HG03457 (cell line): ENCODE measurements around the gene SMARCE1.

Experiments
- ATAC-seq: cut with Tn5 transposase; IDR thresholded peaks from one replicate; pipeline ENCODE4 v1.9.1; 2021; ENCODE audit warnings: moderate number of reproducible peaks; ENCODE audit not compliant: unreplicated experiment

SMARCE1 gene

DNA sequence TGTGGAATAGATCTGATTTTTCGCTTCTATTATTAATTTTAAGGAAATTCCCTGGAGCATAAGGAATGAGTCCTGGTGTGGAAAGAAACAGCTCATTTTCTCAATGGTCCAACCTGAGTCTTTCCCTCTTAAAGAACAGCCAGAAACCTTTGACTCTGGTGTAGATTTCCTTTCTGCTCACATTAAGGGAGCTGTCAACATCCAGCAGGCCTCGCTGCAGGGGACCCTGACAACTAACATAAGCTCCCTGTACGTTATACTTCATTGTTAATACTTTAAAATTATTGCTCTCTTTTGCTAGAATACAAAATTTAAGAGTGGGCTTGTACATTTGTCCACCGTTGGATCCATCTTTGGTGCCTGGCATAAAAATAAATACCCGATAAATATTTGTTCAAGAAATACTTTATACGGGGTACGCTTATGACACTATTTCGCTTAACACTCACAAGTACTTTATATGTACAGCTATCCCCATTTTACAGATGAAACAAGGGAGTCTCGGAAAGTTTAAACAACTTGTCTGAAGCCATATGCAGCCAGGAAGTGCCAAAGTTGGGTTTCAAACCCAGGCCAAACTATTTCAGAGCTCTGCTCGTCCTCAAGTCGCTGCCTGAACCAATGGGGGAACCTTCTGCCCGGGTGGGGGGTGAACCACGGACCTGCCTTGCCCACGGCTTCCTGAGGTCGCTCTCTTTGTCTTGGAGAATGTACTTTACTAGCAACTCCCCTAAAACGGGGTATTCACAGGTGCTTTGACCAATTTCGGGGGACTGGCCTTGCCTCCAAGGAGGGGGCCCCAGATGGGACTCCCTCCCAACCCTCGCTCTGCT is 611 bp downstream of the SMARCE1 start:
- no peak for ATAC-seq

DNA sequence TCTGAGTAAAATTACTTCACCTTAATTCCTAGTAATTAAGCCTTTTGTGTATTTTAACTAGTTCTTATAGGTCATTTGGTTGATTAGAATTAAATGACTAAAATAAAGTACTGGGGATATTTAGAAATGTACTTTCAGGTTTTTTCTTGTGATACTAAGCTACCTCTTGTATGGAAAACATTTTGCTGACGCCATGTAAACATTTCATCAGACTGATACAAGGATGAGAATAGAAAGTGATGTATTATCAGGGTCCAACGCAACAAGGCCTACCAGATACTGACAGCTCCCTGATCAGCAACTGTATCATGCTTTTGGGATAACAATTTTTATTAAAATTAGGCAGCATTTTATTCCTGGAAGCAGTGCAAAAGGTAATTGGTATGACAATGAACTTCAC is 1.7 kb downstream of the SMARCE1 start:
- ATAC-seq = no peak

DNA sequence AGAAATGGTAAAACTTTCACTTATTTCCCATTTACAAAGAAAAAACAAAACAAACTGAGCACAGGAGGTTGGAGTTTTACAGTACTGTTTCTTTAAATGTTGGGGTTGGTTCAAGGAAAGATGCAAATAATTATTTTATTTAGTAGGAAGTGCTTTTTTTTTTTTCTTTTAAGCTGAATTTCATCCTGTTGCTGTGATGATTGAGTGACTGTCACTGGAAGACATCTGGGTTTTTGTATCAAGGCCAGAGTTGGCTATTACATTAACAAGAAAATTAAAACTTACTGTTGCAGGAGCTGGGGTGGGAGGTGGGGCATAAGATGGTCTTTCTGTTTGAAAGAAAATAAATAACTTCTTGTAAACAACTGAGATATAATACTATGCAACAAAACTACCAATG is 2.3 kb downstream of the SMARCE1 start:
- ATAC-seq = no peak

DNA sequence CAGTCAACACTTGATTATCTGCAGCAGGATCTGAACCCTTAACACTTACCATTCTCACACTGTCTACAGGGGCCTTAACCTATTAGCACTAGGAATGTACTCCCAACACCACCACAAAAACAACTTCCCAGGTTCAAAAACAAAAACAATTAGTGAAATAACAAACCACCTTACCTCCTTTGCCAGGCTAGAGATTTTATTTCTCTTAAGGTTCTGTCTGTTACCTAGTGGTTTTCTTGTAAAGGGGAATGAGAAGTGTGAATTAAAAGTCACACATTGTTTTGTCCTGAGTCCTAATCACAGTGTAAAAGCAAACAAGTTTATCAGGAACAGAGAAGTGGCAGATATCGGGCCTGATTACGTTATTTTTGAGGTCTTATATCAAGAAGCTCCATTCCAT is 9.7 kb downstream of the SMARCE1 start:
- no peak for ATAC-seq

DNA sequence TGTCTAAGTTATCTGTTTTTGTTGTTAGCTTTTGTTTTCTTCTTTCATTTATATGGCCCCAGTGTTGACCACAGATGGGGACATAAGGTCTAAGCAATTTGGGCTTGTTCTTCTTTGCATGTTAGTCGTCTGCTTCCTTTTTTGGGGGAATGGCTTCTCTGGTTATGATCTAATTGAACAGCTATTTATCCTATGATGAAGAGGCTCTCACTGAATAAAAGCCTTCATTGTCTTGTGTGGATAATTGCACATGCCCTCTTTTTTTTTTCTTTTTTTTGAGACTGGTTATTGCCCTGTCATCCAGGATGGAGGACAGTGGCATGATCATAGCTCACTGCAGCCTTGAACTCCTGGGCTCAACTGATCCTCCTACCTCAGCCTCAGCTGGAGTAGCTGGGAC is 13.7 kb downstream of the SMARCE1 start:
- no peak for ATAC-seq

DNA sequence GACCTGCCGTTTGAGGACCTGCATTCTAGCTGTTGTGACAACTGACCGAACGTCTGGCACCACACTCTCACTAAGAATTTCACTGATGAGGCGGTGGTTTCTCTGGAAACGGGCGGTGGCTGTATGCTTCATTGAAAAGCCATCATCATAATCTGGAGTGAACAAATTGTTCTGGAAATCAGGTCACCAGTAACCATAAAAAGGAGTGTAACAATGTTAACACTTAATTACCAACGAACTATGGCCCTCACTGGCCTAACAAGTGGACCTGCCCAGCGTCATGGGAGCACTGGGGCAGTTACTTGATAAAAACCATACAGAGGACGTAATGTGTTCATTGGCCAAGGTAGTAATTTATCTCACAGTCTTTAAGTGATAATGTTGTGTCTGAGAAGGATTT is 15.4 kb downstream of the SMARCE1 start:
- ATAC-seq = no peak

DNA sequence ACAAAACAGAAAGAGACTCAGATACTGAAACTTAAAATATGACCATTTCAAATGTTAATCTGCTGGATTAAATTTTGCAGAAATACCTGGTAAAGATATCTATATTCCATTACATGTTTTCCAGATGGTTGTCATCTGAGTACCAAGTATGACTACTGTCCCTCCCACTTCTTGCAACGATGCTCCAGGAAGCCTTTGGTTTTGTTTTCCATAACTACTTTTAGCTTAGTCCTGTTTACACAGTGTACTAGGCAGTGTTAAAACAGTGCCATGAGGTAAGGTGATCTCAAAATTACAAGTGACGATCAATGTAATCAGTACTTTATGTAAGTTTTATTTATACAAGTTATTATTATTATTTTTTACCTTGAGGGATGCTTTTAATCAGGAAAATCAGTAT is 17.8 kb downstream of the SMARCE1 start:
- ATAC-seq = no peak

DNA sequence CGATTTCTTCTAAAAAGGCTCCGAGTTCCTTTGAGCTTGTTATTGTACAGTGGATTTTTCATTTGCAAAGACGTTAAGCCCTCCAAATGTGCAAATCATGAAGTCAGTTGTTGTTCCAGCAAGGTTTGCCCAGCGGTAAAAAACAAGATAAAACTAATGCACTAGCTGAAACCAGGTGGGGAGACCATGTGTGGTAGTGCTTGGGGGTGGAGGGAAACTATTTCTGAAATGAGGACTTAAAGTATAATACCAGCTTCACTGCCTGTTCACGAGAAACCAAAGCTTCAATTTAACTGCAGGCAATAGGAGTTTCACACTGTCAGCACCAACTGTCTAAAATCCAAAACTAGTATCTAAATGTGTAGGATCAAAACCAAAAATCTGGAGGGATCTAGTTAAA is 22.3 kb downstream of the SMARCE1 start:
- no peak for ATAC-seq

DNA sequence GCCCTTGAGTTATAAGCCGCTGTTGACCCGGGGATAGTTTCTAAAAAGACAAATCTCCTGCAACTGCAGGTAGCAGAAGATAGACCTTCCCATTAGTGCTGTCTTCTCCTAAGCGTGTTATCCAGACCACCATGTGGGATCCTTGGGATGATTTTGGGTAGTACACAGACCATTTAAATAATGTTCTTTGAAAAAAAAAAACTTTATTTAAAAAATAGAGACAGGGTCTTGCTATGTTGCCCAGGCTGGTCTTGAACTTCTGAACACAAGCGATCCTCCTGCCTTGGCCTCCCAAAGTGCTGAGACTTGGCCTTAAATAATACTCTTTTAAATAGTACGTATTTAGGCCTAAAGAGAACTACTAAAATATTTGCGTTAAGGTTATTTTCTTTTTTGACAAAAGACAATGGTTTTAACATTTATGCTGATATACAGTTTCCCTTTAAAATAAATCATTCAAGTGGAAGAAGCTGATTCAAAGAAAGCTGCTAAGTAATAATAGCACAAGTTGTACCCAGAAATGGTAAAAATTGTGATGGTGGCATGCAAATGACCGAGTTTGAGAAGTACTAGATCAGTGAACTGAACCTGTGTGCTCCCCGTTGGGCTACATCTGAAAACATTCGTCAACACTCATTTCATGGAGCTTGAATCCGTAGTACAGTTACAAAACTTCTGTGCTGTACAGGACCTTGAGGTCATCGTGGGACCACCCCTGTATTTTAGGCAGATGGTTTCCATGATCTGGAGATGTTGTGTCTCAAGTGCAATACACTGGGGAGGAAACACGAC is 24.0 kb downstream of the SMARCE1 start:
- ATAC-seq = no peak

DNA sequence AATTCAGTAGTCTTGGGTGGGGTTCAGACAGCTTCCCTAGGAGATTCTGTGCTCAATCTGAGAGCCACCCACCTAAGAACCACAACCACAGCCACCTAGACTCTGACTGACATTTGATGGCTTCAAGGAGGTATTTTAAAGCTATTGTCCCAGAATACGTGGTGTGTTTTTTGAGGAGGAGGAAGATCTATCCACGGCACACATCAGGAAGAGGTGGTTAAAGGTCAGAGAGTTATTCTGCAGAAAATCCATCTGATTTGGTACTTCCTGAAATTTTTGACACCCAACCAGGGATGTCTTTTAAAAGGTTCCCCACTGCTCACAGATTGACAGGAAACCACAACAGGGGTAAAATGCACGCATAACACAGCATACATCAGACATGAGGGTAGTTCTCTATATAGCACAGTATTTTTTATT is 25.1 kb downstream of the SMARCE1 start:
- ATAC-seq = no peak

DNA sequence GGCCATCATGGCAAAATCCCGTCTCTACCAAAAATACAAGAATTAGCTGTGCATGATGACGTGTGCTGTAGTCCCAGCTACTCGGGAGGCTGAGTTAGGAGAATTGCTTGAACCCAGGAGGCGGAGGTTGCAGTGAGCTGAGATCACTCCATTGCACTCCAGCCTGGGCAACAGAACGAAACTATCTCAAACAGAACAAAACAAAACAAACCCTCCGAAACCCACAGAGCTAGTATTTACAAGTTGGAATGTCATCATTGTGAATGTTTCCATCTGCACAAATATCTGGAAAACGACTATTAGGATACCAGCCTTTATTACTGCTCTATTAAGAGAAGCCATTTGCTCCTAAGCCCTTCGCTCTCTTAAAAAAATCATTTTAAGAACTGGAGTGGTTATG is 26.0 kb downstream of the SMARCE1 start:
- ATAC-seq = no peak

DNA sequence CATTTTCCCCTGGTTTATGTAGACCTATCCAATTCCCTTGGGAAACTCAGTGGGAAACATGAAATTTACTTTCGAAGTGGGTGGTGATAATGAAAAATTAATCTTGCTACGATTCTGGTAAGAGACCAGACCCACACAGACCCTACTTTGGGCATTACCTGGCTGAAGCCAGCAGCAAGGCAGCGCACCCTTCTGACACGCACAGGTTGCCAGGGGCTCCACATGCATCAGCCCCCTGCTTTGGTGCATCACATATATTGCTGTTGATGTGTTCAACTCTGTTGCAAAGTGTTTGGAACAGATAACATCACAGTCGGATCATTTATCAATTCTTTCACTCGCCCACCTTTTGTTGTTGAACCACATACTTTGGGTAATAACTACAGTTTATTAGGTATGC is 26.6 kb downstream of the SMARCE1 start:
- ATAC-seq = no peak

DNA sequence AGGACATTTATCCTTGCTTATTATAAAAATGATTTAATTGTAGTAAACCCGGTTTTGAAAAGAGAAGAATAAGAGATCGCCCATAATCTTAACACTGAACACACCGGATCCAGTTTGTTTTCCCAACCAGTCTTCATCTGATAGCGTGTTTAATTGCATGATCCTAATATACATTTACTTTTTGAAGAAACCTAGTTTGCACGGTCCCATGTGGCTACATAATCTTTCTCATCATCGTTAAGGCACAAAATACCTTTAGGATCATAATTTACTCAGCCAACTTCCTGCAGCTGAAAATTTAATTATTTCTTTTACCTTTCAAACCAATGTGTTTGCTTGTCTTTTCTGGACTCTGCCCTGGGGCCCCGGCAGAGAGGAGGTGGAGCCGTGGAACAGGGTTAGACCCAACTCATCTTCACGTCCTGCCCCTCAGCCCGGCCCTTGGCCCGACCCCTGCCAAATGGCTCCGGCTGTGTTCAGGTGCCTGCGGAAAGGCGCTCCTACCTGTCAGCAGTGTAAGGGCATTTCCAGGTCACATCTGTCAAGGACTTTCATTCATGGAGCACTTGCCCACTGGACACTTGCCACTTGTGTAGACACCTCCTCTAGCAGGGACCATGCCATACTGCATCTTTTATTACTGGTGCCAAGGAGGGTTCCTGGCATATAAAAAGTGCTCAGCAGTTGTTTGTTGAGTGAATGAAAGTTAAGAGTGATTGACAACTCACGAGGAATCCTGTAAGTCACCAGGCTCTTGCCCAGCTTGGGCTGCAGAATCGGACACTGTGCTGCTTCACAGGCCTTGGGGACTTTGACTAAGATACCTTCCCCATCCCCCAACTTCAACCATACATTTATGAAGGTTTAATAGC is 28.6 kb downstream of the SMARCE1 start:
- ATAC-seq = no peak

DNA sequence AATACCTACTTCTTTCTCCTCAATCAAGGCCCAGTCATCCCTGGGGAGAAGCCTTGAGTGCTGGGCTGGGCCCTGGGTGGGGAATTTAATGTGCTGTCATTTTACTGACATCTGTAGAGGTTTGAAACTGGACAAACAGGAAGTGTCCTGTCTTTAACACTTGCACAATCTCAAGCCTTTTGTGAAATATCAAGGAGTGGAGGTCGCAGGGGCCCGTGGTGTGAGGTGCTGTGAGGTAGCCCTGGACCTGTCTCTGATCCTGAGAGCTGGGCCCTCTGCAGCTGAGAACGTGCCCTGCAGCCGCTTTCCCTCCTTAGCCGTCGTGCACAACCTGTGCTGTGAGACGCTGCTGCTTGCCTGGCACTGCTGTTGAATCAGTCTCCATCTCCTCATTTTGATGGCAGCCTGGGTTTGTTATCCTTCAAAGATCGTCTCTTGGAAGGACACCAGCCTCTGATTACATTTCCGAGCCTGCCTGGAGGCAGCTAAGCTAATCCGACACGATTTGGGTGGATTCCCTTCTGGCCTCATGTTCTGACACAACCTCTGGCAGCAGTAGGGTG is 29.9 kb downstream of the SMARCE1 start:
- no peak for ATAC-seq

DNA sequence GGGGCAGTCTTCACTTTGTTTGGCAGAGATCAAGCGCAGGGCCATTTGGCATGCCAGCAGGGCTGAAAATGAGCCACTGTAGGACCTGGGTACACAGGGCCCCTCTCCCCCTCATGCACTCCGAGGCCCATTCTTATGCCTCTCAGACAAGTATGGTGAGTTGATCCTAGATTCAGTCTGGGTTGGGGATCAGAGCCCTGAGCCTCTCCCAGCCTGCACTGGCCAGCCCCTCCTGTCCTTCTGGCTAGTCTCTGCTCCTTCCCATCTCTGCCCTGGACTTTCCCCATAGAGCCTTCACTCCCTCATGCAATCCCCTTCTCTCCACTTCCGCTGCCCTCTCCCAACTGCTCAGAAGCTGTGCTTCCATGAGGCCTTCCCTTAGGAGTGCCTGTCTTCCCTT is 31.0 kb downstream of the SMARCE1 start:
- ATAC-seq = no peak

DNA sequence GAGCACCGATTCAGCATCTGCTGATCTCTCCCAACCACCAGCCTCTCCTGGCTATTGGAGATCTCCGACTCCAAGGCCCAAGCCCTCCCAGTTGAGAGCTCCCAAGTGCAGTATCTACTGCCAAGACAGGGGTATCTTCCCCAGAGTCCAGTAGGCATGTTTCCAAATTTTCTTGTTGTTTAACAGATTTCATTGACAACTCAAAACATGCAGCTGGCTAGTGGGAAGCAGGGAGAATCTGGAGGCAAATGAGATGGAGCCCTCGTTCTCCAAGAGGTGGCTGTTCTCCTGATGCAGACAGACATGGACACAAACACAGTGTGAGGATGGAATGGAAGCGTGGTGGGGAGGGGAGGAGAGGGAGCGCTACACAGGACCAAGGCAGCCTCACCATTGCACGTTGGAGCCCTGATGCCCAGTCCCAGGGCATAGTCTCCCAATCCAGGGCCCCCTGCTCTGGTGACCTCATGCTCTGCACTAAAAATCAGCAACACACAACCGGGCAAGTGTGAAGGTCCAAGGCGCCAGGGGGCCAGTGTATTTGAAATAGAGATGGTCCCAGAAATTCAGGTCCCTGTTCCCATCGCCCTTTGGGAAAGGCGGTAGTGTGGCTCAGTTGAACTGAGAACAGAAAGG is 31.7 kb downstream of the SMARCE1 start:
- ATAC-seq = no peak

DNA sequence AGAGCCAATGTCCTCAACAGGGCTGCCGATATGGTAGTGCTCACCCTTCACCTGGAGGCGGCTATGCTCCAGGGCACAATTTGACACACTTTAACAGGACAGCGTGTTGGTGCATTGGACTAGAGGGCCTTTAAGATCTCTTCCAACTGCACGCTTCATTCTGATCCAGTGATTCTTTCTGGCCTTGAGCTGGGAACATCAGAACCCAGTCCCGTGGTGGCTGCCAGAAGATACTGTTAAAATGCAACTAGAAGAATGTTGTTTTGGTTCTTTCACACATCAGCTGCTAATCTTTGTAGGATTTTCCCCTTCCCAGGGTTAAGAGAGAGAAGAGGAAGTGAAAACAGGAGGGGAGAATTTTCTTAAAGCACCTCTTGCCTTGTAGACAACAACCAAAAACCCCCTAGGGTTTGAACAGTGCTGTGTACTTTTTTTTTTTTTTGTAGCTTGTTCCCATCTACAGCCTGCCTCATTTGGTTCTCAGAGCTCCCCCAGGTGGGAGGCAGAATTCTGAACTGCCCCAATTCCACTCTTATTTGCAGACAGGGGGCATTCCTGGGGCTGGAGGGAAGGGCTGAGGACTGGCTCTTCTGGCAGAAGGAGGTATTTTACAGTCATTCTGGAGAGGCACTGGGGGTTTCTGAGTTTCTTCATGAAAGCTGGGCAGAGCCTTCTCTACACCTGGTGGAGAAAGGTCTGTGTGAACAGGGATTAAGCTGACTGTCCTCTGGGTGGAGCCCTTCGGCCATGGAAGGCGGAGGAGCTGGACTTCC is 32.4 kb downstream of the SMARCE1 start:
- ATAC-seq = peak; percentile 57

DNA sequence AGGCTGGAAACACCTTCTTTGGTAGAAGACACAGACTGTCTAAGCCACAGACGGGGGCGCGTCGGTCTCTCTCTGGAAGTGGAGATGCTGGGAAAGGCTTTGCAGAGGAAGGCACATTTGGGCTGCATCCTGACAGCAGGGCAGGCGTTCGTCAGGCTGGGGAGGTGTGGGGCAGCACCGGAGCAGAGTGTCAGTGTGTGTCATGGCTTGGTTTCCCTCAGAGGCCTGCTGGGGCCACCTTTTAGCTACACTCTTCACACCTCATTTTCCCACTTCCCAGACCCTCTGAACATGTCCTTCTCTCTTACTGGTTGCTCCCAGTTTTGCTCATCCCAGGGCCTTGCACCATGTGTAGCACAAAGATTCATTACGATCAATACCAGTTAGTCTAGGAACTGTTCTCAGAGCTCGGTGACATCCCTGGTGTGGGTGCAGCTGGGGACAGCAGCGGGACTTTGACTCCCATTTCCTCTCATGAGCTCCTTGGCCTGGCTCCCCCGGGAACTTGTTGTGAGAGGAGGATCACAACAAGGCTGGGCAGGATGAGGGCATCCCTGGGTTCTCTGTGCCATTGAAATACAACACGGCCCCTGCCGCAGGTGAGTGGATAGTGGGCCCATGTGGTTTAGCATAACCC is 33.1 kb downstream of the SMARCE1 start:
- no peak for ATAC-seq

DNA sequence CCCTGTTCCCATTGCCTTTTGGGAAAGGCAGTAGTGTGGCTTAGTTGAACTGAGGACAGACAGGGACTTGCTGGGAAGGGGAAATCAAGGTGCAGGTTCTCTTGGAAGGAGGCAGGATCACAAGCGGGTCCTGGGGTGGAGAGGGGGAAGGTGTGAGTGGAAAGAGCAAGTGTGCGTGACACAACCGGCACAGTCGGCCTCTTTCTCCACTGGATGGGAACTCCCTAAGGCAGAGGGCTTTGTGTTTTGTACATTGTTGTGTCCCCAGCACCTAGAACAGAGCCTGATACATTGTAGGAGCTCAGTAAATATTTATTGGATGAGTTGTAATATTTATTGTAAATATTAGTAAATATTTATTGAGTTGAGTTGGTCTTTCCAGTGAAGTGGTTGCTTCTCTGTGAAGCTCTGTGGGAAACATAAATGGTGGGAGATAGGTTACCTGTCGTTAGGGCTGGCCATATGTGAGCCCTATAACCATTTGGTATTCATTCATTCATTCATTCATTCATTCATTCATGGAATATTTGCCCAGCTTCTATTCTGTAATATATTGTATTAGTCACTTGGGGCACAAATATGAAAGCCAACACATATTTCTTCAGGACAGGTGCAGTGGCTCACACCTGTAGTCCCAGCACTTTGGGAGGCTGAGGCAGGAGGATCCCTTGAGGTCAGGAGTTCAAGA is 34.0 kb downstream of the SMARCE1 start:
- no peak for ATAC-seq
